ENCODE data around the gene RFLNA.

RFLNA gene

DNA sequence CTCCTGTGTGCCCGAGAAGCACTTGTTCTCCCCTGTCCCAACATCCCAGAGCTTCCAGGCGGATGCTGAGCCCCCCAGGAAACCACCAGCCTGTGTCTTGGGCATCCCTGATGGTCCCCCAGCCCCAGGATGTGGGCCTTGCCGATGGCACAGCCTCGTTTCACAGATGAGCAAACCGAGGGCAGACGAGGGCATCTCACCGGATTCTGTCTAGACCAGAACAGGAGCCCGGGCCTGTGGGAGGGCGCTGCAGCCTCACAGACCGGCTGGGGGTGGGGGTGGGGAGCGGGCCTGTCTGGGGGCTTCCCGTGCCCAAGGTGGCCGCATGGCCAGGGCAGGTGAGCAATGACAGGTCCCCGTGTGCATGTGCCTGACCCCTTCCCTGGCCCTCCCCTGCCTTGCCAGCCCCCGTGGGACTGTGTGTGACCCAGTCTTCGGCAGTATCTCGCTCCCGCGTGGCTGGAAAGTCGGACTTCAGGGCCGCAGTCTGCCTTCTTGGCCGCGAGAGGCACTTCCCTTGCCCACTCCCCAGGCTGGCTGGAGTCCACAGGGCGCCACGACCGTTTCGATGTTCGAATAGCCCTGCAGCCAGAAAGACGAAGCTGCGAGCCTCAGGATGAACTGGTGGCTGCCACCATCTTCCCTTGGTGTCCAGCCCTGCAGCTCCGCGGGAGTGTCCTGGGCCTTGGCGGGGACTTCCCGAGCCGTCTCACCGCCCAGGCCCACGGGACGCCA is 8.9 kb downstream of the RFLNA start:
- no peak for DNase-seq (ENCODE audit: low spot score)

DNA sequence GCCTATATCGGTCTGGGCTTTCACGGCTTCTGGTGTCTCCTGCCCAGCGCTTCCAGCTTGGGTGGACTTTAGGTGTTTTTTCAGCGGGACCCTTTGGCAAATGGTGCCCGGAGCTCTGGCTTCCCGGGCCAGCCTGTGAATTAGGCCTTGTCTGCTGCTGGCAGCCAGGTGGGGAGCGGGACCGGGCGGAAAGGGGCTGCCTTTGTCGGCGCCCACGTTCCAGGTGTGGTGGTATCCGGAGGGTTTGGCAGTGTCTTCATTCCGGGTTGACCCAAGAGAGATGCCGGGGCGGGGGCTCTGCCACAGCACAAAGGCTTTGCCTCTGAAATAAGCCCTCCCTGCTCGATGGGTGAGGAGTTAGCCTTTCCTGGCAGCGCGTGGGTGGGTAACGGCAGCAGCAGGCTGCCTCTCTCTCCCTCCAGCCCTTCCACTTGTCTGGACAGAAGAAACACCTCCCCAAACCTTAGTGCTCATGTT is 9.5 kb downstream of the RFLNA start:
- DNase-seq (ENCODE audit: low spot score) = no peak

- no peak for DNase-seq (ENCODE audit: low spot score)
Observed at GRCh38 chr12:124305136-124305535, 10.2 kb downstream of the RFLNA start.

DNA sequence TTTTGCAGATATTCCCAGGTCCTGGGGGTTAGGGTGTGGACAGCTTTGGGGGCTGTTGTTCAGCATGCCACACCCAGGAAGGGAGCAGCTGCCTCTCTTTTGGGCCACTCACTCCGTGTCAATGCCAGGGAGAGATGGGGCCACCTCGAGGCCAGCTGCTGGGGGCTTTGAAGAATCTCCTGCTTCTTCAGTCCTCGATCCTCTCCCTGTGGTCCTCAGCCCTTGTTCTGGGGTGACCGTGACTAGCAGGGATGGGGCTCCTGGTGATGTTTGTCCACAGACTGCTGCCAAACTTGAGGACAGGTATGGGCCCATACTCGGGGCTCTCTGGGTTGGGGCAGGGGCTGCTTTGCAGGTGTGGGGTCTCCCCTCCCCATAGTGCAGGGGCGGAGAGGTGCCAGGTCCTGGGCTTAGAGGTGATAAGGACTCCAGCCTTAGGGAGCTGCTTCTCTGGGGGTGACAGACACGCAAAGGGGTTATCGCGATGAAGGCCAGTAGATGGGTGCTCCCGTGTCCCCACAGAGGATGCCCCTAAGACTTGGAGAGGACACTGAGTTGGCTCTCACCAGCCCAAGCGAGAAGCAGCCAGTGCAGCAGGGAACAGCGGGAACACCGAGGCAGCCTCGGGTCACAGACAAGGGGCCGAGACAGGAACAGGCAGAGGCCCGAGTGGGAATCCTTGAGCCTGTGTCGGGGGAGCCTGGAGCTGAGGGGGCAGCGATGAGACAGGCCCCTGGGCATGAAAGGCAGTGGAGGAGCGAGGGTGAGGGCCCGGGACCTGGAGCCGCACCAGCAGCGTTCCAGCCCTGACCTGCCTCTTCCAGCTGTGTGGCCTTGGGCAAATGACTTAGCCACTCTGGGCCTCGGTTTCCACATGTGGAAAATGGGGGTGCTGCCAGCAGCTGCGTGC is 11.1 kb downstream of the RFLNA start:
- no peak for DNase-seq (ENCODE audit: low spot score)

DNA sequence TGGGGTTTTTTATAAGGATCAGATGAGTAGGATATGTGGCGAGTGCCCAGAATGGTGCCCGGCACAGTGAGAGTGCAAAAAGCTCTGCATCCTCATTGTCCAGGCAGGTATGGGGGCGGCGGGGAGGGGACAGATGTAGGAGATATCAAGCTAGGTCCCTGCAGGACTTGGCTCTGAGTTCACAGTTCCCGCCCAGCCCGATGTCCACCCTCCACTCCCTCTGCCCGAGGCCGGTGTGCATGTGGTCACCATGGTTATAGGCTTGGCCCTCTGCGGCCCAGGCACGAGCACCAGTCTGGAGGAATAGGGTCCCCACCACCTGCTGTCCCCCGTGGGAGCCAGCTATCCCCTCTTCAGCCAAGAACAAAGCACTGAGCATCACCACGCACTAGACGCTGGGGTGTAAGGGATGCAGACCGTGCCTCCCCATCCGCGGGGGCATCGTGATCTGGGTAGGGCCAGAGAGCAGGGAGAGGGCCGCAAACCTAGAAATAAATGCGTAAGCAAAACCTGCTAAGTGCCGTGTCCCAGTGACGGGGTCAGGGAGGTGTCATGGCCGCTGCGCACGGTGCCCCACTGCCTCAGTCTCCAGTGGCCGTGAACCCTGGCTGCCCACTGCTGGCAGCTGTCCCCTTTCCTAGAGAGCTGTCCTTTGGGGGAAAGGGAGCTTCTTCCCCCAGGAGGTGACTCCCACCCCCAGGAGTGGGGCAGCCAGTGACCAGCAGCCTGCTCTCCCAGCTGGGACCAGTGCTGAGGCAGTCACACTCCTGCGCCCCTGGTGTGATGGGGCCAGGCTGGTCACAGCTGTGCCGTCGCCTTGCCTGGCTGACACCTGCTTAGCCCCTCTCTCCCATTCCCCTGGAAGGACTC is 12.0 kb downstream of the RFLNA start:
- DNase-seq (ENCODE audit: low spot score) = no peak

DNA sequence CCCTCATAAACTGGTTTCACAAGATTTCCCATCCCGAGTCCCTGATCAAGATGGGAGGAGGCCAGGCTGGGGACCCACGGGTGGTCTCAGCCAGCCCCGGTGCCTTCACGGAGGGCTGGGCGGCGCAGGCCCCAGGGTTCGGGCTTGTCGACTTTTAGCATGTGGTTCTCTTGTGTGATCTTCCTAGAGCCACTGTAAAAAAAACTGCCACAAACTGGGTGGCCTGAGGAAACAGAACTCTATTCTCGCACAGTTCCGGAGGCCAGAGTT is 12.6 kb downstream of the RFLNA start:
- no peak for DNase-seq (ENCODE audit: low spot score)

DNA sequence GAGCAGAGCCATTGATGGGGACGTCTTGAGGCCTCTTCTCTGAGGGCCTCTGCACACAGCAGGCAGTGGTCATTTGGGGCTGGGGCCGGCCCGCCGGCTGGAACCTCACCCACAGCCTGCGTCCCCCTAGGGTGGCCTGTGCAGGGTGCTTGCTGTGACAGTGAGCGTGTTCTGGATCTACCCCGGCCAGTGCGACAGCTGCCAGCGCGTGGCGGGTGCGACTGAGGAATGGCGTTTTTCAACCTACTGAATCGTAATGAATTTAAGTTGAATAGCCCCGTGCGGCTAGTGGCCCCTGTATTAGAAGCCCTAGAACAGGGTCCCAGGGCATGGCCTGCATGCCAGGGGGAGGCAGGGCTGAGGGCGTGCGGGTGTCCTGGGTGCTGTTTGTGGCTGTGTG is 13.8 kb downstream of the RFLNA start:
- no peak for DNase-seq (ENCODE audit: low spot score)

DNA sequence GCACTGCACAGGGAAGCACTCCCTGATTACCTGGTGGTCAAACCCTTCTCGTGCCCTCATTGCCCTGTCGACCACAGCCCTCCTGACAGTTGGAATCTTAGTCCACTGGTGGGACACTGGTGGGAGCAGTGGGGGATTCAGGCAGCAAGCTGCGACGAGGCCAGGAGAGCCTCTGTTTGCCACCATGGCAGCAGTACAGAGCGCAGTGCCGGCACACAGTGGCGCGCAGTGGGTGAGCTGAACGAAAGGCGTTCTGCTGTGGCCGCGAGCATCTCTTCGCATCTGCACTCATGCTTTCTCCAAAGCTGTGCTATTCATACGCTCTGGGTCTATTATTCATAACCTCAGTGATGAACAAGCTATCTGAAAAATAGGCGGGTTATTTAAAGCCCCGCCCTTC is 14.3 kb downstream of the RFLNA start:
- DNase-seq (ENCODE audit: low spot score) = no peak

GRCh38 chr12:124309744-124310143 is 14.9 kb downstream of the RFLNA start:
- no peak for DNase-seq (ENCODE audit: low spot score)

GRCh38 chr12:124310178-124310577 is 15.3 kb downstream of the RFLNA start:
- no peak for DNase-seq (ENCODE audit: low spot score)

DNA sequence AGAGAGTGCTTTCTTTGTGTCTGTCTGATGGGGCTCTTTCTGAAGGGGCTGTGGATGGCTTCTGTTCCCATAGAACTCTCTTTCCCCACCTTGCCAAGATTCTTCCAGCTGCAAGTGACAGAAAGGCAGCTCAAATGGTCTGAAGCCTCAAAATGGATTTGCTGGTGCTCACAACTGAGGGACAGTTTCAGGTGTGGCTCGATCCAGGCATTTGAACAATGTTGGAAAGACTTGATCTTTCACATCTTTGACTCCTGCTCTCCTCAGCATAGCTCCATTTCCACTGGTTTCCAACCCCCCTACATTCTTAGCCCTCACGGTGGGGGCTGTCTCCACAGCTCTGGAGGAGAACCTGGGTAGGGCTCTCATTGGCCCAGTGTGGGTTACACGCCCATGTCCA is 15.9 kb downstream of the RFLNA start:
- DNase-seq (ENCODE audit: low spot score) = no peak

DNA sequence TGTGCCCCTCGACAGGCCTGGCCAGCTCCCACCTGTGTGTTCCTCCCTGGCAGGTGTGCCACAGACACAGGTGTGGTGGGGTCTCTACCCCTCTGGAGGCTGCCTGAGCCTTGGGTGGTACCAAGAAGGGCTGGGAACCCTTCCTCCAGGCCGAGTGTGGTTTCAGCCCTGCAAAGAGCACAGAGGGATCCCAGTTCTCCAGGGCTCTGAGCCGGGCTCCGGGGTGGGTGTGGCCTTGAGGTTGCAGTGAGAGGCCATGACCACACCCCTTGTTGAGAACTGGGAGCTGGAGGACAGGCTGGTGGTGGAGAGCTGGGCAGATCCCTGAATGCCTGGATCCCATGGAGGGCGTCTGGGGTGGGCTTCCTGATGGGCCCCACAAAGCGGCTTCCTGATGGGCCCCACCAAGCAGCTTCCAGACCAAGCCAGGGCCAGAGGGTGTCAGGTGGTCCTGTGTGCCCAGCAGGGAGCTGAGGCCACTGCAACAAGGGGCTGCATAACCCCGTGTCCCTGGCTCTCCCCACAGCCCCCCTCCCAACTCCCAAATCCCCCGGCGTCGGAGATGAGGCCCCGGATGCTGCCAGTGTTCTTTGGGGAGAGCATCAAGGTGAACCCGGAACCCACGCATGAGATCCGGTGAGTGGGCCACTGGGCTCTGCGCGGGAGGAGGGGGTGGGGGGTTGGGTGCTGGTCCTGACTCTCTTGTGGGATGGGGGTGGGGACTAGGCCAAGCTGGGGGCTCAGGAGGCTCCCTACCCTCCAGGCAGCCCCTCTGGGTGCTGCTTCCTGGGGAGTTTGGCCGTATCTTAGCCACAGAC is 16.6 kb downstream of the RFLNA start:
- DNase-seq (ENCODE audit: low spot score) = no peak

DNA sequence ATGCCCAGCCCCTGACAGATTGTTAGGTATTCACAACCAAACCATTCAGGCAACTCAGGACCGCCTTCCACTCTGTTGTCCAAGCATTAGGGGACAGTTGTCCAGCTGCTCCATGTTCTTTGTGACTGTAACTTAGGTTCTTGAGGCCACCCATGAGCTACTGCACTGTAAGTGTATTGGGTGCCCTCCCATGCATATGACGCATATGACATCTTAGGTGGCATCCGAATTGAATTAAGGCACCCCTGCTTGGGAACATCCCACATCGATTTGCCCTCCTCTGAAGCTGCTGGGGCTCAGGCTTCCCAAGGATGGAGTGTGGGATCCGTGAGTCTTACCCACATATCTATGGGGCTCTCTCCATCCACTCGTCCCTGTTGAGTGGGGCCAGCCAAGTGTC is 17.7 kb downstream of the RFLNA start:
- DNase-seq (ENCODE audit: low spot score) = no peak

DNA sequence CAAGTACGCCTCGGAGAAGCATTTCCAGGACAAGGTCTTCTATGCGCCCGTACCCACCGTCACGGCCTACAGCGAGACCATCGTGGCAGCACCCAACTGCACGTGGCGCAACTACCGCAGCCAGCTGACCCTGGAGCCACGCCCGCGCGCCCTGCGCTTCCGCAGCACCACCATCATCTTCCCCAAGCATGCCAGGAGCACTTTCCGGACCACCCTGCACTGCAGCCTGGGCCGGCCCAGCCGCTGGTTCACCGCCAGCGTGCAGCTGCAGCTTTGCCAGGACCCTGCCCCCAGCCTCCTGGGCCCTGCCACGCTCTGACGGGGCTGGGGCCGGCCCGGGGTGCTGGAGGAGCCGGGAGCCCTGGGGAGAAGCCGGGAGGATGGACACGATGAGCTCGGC is 19.3 kb downstream of the RFLNA start:
- DNase-seq (ENCODE audit: low spot score) = no peak

DNA sequence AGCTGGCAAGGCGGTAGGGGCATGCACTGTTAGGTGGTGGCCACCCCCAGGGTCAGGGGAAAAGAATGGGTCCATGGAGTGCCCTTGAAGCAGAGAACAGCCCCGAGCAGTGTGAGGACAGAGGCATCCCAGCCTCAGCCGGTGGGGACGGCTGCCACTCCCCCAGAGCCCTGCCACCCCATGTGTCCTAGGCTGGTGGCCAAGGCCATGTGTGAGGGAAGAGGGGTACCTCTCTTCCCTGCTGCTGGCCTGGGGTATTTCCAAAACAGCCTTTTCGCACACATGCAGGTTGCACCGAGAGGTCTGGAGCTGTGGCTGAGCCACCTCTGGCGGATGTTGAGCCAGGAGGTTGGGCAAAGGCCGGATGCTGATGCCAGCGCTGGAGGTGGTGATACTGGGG is 19.9 kb downstream of the RFLNA start:
- no peak for DNase-seq (ENCODE audit: low spot score)

DNA sequence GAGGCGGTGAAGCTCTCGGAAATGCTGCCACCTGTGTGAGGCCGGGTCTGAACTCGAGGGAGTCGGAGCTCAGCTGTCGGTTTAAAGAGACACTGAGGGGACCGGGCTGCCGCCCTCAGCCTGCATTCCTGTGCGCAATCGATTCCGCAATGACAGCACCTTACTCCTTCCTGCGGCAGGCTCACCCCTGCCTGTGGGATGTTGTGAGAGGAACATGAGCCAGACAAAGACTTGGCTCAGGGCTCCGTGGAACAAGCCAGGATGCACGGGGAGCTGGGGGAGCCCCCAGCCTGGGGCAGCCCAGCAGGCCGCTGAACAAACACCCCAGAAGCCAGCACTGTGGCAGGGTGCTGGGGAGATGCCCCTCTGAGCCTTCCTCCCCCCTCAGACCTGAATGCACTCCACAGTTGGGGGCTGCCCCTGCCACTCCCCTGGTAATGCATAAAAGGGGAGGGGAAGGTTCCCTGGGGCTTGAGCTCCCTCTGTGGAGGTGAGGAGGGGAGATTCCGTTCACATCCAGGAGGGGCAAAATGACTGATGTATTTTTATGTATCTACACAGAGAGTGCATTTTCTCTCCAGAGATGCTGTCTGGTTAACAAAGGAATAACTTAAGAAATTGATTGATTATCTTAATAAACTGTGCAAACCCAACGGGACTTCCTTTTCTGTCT is 20.6 kb downstream of the RFLNA start:
- no peak for DNase-seq (ENCODE audit: low spot score)

DNA sequence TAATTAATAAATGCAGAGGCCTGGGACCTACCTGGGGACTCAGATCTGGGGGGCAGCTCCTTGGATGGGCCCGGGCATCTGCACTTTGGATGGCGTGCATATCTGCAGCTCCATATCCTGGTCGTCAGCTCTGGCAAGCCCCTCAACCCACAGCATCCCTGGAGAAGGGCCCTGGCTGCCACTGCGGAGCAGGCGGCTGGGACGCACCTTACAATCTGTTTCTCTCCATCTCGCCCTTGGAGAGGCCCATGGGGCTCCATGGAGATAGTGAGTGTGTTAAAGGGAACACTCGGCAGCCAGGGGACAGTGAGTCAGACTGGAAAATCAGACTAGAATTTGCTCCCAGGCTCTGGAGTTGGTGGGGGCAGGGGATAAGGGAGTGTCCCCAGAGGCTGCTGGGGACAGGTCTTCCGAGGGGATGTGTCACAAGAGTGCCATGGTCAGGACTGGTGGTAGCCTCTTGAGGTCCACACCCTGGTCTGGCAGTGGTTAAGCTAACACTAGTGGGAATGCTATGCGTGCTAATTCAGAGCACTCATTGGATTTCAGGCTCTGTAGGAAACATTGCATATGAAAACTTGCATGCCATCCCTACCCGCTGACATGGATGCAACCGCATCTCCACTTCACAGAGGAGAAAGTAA is 21.5 kb downstream of the RFLNA start:
- DNase-seq (ENCODE audit: low spot score) = no peak

DNA sequence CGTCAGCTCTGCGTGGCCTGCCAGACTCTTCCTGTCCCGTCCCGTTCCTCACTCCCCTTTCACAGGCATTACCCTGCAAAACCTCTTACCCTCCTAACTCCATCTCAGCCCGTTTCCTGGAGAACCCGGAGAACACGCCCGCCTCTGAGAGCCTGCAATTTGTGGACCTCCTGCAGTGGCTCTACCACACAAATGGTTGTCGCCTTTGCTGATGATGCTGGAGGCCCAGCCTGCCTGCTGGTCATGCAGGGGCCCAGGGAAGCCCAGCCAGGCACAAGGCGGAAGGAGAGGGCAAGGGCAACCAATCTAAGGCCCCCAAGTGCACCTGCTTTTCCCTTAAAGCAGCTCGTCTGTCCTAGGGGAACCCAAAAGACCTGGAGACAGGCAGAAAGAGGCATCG is 22.5 kb downstream of the RFLNA start:
- no peak for DNase-seq (ENCODE audit: low spot score)

DNA sequence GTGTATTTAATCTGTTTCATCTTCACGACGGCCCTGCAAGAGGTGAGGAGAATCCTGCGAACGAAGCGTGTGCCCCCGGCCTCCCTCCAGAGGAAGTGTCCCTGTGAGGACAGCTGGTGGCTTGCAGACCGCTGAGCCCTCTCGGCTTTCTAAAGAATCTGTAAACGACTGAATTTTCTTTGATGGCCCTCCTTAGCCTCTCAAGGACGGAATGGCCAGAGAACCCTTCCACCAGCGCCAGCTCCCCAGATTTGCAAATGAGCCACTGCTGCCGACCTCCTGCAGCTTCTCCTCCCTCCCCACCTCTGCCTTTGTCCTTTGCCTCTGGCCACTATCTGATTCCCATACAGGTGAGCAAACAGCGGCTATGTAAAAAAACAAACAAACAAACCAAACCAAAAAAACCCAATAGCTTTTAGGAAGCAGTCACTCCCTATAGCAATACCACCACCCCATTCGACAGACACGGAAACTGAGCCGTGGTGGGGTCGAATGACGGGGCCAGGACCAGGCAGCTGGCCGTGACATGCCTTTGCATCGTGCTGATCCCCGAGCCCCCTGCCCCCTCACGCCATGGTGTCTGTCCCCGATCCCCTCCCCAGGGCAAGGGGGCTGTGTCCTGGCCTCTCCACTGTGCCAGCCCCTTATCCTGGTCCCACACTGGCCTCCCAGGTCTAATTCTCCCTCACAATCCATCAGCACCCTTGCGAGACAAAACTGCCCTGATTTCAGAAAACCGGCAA is 23.6 kb downstream of the RFLNA start:
- DNase-seq (ENCODE audit: low spot score) = no peak
